ENCODE results near the gene DUS1L. TPM values are rescaled to one million over a fixed set of nuclear protein-coding genes. Genes with fewer than 3 reads are reported as not detected.

The DUS1L gene
- total RNA-seq, 2 donors from 2014 or later: 125 to 196 TPM

- Mint-ChIP-seq H3K27ac (no peak overlapping the region), H3K27me3 (no peaks in the 10 kb centered on the region), H3K4me3 (peak overlapping the region; percentile 44), H3K9me3 (no peaks in the 10 kb centered on the region), H3K4me1 (ENCODE audit: low read depth in 2 of 2) (peaks cover 0 to 4% of the 10 kb centered on the region in 2 donors), H3K36me3 (no peaks in the 10 kb centered on the region)
- DNase-seq (ENCODE audit: low spot score) (peak; percentile 64), ATAC-seq (peak in 1 of 2 donors; percentile 0)
These were observed 31.7 kb upstream of the DUS1L start for GRCh38 chr17:82097184-82097918.

DNA sequence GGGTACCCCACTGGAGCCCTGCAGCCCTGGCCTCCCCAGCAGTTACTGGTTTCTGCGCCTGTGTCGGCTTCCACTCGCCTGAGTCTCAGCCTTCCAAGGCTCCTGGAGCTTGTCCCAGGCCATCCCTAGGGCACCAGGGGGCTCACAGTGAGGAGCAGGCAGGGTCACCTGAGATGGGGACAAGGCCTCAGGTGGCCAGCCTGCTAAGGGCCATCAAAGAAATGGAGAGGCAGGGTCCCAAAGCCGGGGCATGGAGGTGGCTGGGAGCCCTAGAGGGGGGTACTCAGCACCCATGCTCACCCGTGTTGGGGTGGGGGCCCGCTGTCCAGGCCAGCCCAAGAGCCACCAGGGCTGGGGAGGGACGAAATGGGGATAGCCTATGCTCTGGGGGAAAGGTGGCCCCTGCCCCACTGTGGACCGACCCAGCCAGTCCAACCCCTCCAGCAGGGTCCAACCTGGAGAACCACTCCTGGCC, 31.1 kb upstream of the DUS1L start:
- ATAC-seq (no peak), DNase-seq (ENCODE audit: low spot score) (no peak)
- H3K4me3 Mint-ChIP-seq: peak overlapping the region; percentile 39
- peaks cover 0 to 4% of the 10 kb centered on the region in 2 donors for H3K4me1 Mint-ChIP-seq (ENCODE audit: low read depth in 2 of 2)
- no peaks in the 10 kb centered on the region for H3K36me3 Mint-ChIP-seq
- no peak overlapping the region for H3K27ac Mint-ChIP-seq
- no peaks in the 10 kb centered on the region for H3K27me3 Mint-ChIP-seq
- no peaks in the 10 kb centered on the region for H3K9me3 Mint-ChIP-seq

DNA sequence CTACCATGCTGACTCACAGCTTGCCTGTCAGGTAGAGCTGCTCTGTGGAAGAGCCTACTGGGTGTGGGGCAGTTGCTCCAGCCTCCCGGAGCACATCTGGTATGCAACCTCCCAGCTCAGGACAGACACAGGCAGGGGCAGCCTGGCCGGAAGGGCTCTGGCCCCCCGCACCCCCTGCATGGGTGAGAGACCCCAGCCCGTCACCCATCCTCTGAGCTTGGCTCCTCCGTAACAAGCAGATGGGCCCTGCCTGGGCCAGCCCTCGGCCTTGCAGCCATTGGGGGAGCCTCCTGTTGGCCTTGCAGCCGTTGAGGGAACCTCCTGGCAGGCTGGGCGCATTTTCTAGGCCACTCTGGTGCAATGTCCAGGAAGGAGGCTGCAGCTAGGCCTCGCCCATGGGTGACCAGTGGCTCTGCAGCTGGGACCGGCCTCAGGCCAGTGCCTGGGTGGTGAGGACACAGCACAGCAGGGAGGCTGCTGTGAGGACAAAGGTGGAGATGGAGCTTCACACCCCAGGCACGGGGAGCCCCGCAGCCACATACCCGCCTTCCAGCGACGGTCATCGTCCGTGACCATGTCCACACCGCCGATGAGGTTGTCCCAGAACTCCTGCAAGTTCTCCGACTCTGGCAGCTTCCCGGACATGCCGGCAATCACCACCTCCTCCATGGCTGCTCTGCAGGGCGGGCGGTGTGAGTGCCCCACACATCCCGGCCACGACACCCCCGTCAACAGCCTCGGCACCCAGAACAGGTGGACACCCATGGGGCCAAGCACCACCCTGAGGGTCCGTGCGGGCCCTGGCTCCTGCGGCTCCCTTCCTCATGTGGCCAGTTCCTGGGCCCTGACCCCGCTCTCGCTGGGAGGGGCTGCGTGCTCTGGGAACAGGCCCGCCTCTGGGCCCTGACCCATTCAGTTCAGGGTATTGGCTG, 30.4 kb upstream of the DUS1L start:
- Mint-ChIP-seq H3K9me3 (no peaks in the 10 kb centered on the region), H3K4me3 (peak overlapping the region; percentile 39), H3K36me3 (no peaks in the 10 kb centered on the region), H3K4me1 (ENCODE audit: low read depth in 2 of 2) (peaks cover 0 to 4% of the 10 kb centered on the region in 2 donors), H3K27me3 (no peaks in the 10 kb centered on the region), H3K27ac (no peak overlapping the region)
- ATAC-seq (no peak), DNase-seq (ENCODE audit: low spot score) (no peak)

- H3K36me3 Mint-ChIP-seq: no peaks in the 10 kb centered on the region
- no peaks in the 10 kb centered on the region for H3K27me3 Mint-ChIP-seq
- H3K27ac Mint-ChIP-seq: no peak overlapping the region
- DNase-seq (ENCODE audit: low spot score): no peak
- no peak for ATAC-seq
- no peaks in the 10 kb centered on the region for H3K9me3 Mint-ChIP-seq
- no peak overlapping the region for H3K4me3 Mint-ChIP-seq
- H3K4me1 Mint-ChIP-seq (ENCODE audit: low read depth in 2 of 2): peaks cover 0 to 4% of the 10 kb centered on the region in 2 donors
These were observed 29.6 kb upstream of the DUS1L start for GRCh38 chr17:82094931-82095776.

DNA sequence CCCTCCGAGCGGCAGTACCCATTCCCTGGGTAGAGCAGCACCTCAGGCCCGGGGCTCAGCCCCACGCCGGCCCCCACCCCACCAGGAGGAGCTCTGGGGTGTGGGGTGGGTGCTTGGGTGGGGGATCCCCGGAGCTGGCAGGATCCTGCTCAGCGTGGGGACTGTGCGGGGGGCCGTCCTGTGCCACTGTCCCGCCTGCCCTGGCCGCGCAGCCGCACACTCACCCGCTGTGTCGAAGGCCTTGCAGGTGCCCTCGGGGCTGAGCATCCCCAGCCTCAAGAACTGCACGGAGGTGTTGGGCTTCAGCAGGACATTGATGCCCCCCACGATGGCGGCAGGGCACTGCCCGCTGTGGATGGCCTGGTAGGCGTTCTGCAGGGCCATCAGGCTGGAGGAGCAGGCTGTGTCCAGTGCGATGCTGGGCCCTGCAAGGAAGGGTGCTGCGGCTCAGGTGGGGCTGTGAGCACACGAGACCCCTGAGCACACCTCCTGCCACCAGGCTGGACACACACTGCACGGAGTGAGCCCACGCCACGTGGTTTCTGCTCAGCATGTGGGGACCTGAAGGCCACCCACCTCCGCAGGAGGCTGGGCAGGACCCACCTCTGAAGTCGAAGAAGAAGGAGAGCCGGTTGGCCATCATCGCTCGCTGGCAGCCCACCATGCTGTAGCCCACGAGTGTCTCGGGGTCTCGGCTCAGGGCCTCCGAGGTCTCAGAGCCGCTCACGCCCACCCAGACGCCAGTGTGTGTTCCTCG, 27.6 kb upstream of the DUS1L start:
- Mint-ChIP-seq H3K27me3 (no peaks in the 10 kb centered on the region), H3K4me3 (no peak overlapping the region), H3K27ac (no peak overlapping the region), H3K9me3 (no peaks in the 10 kb centered on the region), H3K36me3 (no peaks in the 10 kb centered on the region), H3K4me1 (ENCODE audit: low read depth in 2 of 2) (peaks cover 0 to 4% of the 10 kb centered on the region in 2 donors)
- ATAC-seq (no peak), DNase-seq (ENCODE audit: low spot score) (no peak)

DNA sequence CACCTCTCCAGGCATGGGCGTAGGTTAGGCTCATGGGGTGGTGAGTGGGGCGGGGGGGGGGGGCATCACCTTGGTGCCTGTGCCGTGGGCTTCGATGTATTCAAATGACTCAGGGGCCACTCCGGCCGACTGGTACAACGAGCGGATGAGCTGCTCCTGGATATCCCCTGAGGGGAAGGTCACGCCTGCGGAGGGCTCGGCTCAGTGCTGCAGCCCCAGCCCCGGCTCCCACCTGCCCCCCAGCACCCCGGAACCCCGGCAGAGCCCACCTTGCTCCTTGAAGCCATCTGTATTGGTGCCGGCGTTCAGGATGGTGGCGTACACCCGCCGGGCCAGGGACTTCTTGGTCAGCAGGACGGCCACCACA, 27.0 kb upstream of the DUS1L start:
- H3K27me3 Mint-ChIP-seq: no peaks in the 10 kb centered on the region
- H3K4me1 Mint-ChIP-seq (ENCODE audit: low read depth in 2 of 2): peaks cover 0 to 4% of the 10 kb centered on the region in 2 donors
- no peaks in the 10 kb centered on the region for H3K9me3 Mint-ChIP-seq
- no peak overlapping the region for H3K27ac Mint-ChIP-seq
- no peak for ATAC-seq
- no peak overlapping the region for H3K4me3 Mint-ChIP-seq
- no peaks in the 10 kb centered on the region for H3K36me3 Mint-ChIP-seq
- no peak for DNase-seq (ENCODE audit: low spot score)

- ATAC-seq (no peak), DNase-seq (ENCODE audit: low spot score) (no peak)
- Mint-ChIP-seq H3K27me3 (no peaks in the 10 kb centered on the region), H3K4me3 (no peak overlapping the region), H3K9me3 (no peaks in the 10 kb centered on the region), H3K4me1 (ENCODE audit: low read depth in 2 of 2) (peaks cover 0 to 4% of the 10 kb centered on the region in 2 donors), H3K36me3 (no peaks in the 10 kb centered on the region), H3K27ac (no peak overlapping the region)
These were observed 26.5 kb upstream of the DUS1L start for GRCh38 chr17:82092094-82092586.

DNA sequence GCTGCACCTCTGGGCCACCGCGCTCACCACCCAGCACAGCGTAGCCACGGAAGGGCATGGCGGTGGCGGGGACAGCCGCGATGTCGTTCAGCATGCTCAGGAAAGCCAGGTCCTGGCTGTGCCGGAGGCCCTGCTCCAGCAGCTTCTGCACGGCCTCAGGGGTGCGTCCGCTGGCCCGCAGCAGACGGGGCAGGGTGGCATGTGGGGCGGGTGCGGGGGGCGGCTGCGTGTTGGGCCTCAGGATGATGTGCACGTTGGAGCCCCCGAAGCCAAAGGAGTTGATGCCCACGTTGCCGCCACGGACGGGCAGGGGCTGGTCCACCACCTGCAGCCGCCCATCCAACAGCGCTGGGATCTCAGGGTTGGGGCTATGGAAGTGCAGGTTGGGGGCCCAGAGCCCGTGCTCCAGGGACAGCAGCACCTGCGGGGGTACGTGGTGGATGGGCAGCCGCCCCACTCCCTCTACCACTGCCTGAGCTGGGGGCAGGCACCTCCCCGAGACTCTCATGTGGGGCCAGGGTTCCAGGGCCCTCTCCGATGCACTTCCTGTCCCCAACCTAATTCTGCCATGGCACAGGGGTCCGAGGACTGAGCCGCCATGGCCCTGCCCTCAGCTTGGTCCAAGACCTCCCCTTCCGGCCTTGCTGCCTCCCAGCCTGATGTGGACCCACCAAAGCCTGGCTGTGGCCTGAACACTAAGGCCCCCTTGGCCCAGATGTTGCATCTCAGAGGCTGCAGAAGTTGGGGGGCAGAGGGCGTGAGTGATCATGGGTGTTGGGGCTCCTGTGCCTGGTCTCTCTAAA, 25.9 kb upstream of the DUS1L start:
- peaks cover 0 to 4% of the 10 kb centered on the region in 2 donors for H3K4me1 Mint-ChIP-seq (ENCODE audit: low read depth in 2 of 2)
- H3K27ac Mint-ChIP-seq: no peak overlapping the region
- H3K27me3 Mint-ChIP-seq: no peaks in the 10 kb centered on the region
- no peak overlapping the region for H3K4me3 Mint-ChIP-seq
- H3K9me3 Mint-ChIP-seq: no peaks in the 10 kb centered on the region
- no peaks in the 10 kb centered on the region for H3K36me3 Mint-ChIP-seq
- DNase-seq (ENCODE audit: low spot score) (no peak), ATAC-seq (no peak)

DNA sequence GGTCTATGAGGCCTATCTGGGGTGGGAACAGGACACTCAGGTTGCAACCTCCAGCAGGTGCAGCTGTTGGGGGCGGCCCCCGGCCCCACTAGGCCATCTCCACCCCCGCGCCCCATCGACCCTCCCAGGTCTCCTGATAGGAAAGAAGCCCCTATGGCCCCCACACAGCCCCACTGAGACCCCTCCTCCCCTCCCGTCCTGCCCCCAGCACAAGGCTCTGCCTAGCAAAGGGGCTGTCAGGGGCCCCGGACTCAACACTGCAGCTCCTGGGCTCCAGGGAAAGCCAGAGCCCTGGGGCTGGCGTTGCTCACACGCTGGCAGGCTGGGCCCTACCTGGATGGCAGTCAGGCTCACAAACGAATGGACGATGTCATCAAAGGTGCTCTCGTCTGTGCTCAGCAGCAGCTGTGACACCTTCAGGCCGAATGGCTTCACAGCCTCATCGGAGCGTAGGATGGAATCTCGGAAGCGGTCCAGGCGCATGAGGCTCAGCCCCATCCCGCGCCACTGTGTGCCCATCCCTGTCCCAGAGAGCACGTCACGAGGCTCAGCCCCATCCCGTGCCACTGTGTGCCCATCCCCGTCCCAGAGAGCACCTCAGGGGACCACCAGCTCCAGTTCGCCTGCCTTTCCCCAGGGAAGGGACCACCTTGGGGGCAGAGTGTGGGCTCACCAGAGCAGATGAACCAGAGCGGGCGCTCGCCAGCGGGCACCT, 25.1 kb upstream of the DUS1L start:
- DNase-seq (ENCODE audit: low spot score) (no peak), ATAC-seq (no peak)
- Mint-ChIP-seq H3K27ac (no peak overlapping the region), H3K27me3 (no peaks in the 10 kb centered on the region), H3K4me3 (no peak overlapping the region), H3K9me3 (no peaks in the 10 kb centered on the region), H3K4me1 (ENCODE audit: low read depth in 2 of 2) (peaks cover 0 to 2% of the 10 kb centered on the region in 2 donors), H3K36me3 (no peaks in the 10 kb centered on the region)

DNA sequence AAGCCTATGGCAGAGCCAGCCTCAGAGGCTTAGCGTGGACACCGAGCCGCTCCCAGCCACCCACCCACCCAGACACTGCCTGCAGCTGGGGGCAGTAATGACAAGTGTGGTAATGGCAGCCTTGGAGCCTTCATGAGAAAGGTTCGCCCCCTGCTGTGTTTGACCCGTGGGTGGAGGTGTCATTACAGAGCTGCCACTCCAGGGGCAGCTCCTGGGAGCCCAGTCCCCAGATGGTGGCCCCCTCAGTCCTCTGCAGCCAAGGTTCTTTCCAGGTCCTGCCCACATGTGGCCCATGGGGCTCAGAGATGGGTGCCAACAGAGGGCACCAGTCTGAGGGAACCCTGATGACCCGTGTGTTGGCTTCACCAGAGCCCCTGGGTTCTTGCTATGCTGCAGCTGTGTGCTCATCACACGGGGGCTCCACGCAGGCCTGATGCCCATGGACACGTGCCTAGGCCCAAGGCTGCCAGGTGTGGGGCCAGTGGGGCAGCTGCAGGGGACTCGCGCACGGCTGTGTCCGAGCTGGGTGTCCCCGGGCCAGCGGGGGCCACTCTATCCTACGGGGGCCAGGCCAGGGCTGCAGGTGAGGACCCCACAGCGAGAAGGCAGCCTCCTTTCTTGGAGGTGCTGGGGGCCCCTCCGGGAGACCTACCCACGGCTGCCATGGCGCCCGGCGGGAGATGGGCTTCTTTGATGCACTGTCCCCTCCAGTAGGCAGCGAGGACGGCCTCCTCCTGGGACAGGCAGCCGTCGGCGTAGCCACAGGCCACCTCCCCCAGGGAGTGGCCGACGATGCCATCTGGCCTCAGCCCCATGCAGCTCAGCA, 24.3 kb upstream of the DUS1L start:
- Mint-ChIP-seq H3K4me1 (ENCODE audit: low read depth in 2 of 2) (peaks cover 0 to 2% of the 10 kb centered on the region in 2 donors), H3K9me3 (no peaks in the 10 kb centered on the region), H3K27me3 (no peaks in the 10 kb centered on the region), H3K27ac (no peak overlapping the region), H3K4me3 (no peak overlapping the region), H3K36me3 (no peaks in the 10 kb centered on the region)
- ATAC-seq (peak in 1 of 2 donors; percentile 1), DNase-seq (ENCODE audit: low spot score) (no peak)
